Right hindlimb (tissue), 1 donor: ENCODE data around the gene NDUFA9.

Experiments
- DNase-seq: peaks from one replicate; pipeline ENCODE4 v3.0.0-alpha.2; 2018

Gene NDUFA9

DNA sequence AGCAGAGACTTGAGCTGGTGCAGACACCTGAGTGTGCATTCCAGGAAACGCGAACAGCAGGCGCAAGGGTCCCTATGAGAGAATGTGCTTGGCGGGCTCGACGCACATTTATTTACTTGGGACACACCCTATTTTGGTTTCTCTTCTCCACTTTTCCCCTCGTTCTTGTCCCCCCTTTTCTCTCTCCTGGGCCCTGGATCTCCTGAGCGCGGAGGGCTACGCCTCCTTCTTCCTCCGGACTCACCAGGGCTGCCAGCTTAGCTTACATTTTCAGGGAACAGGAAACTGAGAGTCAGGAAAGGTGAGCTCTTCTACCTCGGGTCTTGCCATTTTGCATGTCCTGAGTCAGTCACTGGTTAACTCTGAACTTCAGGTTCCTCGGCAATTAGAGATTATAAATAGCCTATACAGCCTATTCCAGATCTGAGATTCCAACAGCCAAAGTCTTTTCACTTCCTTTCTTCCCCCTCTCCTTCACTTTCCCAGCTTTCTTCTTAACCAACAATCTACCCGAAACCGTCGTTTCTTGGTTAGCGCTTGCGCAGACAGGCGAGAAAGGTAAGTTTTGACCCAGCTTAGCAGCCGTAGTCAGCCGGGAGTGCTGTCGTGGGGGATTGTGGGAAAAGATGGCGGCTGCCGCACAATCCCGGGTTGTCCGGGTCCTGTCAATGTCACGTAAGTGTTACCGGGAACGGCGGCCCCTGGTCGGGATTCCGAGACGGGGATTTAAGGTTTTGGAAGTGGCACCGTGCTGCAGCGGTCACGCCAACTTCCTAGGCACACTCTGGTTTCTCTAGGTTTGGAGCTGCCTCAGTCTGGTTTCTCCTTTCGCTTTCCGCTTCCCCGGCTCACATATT lies at the start of gene NDUFA9, which contains the start of gene AKAP3:
Gene NDUFA9 (plus strand): TSS at position 614 of the 857 bp plus-strand sequence. CDS start 13 bp downstream, at position 627.
Gene AKAP3 (minus strand): TSS at position 551 of the 857 bp plus-strand sequence. CDS start 10,855 bp downstream, outside the sequence.
- peak; percentile 91 for DNase-seq

DNA sequence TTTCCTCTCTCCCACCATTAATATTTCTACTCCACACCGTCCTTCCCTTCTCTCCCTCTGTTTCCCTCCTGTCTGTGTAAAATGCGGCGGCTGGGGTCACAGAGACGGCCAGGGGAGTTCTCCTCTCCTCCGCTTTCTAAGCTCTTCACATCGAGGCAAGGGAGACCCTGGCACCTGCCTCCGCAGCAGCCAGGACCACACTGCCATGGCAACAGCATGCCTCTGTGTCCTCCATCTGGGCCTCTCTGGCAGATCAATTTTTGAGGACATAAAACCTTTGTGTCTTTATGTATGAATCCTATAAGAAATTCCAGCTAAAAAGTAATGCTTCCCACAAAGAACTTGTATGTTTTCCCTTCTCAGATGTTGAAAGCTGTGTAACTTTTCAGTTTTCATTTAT lies 45.5 kb upstream of the NDUFA9 start:
- DNase-seq, result no peak

DNA sequence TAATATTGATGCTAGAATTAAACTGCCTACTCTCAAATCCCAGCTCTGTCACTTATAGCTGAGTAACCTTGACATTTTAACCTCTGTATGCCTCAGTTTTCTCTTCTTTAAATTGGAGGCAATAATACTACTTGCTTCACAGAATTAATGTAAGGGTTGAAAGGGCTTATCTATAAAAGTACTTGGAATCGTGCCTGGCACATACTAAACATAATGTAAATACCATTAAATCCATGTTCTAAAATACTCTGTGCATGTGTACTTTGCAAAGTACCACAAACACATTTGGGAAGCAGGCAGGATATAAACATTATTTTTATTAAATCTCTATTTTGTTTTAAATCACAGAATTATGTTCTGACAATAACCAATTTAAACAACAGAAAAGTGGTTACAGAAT lies 45.0 kb upstream of the NDUFA9 start:
- no peak for DNase-seq

GRCh38 chr12:4604684-4605193 lies 44.2 kb upstream of the NDUFA9 start:
- peak; percentile 75 for DNase-seq

GRCh38 chr12:4607056-4607455 lies 41.9 kb upstream of the NDUFA9 start:
- no peak for DNase-seq

GRCh38 chr12:4609071-4609470 lies 39.8 kb upstream of the NDUFA9 start:
- no peak for DNase-seq

- DNase-seq, result no peak
These were observed 38.4 kb upstream of the NDUFA9 start for GRCh38 chr12:4610481-4610880.

- no peak for DNase-seq
These were observed 33.2 kb upstream of the NDUFA9 start for GRCh38 chr12:4615667-4616066.

GRCh38 chr12:4621511-4621910 lies 27.4 kb upstream of the NDUFA9 start:
- no peak for DNase-seq

DNA sequence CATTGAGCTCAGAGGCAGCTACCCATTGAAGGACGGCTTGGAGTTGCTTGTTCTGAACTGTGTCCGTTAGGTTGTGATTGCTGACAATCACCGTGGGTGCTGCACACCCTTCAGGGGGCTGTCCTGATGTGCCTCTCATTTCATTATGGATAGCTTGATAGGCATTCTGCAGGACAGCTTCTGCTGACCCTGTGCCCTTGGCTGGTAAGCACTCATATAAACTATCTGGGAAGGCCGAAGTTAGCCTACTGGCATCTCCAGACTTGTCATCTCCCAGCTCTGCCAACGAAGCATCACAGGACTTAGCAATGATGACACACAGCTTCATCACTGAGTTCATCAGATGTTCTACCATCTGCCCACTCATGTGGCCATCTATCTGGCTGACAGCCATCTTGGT lies 22.4 kb upstream of the NDUFA9 start:
- DNase-seq, result no peak

DNA sequence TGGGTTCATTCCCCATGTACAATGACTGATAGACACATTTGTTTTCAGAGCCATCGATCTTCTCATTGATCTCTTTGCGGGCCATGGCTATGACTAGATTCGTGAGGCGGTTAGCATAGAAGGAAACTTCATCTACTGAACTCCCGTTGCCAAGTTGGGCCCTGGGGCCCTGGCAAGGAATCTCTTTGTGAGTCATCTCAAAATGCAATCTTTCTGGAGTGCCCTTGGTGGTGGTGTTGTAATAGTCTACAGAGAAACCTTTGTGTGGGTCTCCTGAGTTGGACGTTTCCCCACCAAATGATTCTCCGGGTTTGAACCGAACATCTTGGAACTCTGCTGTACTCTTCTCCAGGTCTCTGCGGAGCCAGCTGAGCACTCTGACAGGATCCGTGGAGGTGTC lies 20.5 kb upstream of the NDUFA9 start:
- no peak for DNase-seq

DNA sequence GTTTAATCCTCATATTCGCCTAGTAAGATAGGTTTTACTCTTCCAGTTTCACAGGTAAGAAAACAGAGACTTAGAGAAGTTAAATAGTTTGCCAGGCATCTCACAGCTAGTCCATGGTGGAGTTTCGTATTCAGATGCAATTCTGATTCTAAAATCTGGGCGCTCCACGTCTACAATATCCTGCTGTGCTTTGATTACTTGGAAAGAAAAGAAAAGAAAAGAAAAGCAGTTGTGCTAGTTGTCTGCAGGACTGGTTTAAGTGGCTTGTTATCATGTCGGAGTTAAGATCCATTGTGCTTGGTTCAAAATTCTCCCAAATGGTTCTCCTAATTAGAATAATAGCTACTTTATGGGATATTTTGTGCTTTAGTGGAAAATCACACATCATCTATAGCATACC lies 18.7 kb upstream of the NDUFA9 start:
- no peak for DNase-seq

DNA sequence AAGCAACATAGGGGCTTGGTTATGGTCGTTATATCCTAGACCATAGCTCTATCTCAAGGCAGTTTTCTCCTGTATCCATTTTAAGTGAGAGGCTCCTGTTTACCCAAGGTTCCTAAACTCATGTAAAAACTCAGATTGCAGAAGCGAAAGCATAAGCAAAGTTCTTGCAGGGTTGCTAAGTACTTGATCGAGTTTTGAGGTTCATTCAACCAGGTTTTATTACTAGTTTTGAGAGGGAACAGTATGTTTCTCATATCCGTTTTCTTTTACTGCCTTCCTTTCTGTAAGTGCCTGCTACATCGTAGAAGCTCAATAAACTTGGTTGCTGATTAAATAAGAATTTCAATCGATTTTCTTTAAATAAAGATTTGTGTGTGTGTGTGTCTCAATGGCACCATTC lies 5.2 kb upstream of the NDUFA9 start:
- no peak for DNase-seq

GRCh38 chr12:4645023-4645422 lies 3.9 kb upstream of the NDUFA9 start:
- no peak for DNase-seq

GRCh38 chr12:4648104-4648500 lies 812 bp upstream of the NDUFA9 start:
- no peak for DNase-seq

GRCh38 chr12:4649358-4649661 lies 396 bp downstream of the NDUFA9 start:
- no peak for DNase-seq

GRCh38 chr12:4653257-4653656 lies 4.3 kb downstream of the NDUFA9 start:
- no peak for DNase-seq

DNA sequence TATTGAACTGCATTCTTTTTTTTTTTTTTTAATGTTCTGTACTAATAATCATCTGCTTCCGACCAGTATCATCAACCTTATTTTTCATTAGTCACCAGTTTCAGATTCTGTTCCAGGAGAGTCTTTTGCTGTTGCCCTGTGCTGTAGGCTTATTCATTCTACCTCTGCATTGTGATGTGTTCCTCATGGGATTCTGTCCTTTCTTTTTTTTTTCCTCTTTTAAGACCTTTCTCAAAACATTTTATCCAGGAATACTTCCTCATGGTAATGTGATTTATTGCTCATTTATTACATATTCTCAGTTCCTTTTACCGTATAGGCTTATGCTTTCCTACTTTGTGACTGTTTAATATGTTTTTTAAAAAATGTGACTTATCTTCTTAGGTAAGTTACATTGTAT lies 4.8 kb downstream of the NDUFA9 start:
- DNase-seq, result no peak

GRCh38 chr12:4663971-4664505 lies 15.1 kb downstream of the NDUFA9 start:
- DNase-seq, result no peak

GRCh38 chr12:4665236-4665635 lies 16.3 kb downstream of the NDUFA9 start:
- no peak for DNase-seq

- no peak for DNase-seq
These were observed 30.8 kb downstream of the NDUFA9 start for GRCh38 chr12:4679711-4680110.

- no peak for DNase-seq
These were observed 32.8 kb downstream of the NDUFA9 start for GRCh38 chr12:4681732-4682131.

DNA sequence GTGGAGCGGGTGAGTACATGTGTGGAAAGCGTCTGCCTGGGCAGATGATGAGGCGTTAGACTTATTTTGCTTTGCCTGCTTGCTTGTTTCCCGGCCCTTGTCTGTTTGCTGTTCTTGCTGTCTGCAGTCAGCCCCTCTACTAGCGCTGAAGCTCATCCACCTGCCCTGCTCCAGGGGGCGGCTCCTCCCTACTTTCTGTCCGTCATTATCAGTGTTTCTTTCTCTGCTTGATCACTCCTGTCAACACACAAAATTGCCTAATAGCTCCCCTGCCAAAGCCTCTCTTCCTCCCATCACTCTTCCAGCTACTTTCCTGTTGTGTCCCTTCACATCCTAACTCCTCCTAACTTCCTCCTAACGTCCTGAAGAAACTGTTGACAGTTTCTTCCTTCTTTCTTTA lies 36.4 kb downstream of the NDUFA9 start:
- DNase-seq, result no peak

DNA sequence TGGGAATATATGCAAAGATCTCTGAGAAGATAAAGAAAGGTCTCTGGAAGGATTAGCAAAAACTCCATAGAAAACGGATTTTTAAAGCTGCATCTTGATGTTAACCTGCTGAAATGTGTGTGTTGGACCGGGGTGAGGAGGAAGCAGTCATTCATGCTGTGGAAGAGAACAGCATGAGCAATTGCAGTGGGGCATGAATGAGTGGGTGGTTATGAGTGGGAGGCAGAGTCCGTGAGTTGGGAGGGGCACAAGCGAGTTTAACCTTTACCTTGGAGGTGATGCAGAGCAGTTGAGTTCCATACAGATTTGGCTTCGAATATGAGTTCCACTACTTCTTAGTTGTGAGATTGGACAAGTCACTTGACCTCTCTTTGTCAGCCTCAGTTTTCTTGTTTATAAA lies 41.8 kb downstream of the NDUFA9 start:
- no peak for DNase-seq
